ENCODE measurements around the gene SERINC5.
"Not testable (repeated sequence)": the region's sequence is repeated elsewhere in the genome, so short reads cannot be mapped to it uniquely, and the experiment has no call there.

SERINC5 gene

GRCh38 chr5:80204808-80205614, 50.8 kb downstream of the SERINC5 start:
- in situ Hi-C loops (cut with HindIII; ENCODE audit: low sequenced_read_pairs), result no loop called here

GRCh38 chr5:80201763-80202162, 54.1 kb downstream of the SERINC5 start:
- in situ Hi-C loops (cut with HindIII; ENCODE audit: low sequenced_read_pairs), result not testable (repeated sequence)

- in situ Hi-C loops (cut with HindIII; ENCODE audit: low sequenced_read_pairs), result no loop called here
Observed at GRCh38 chr5:80198920-80199319, 56.9 kb downstream of the SERINC5 start.

- in situ Hi-C loops (cut with HindIII; ENCODE audit: low sequenced_read_pairs), result no loop called here
Observed at GRCh38 chr5:80198399-80198798, 57.4 kb downstream of the SERINC5 start.

GRCh38 chr5:80195837-80196400, 59.9 kb downstream of the SERINC5 start:
- in situ Hi-C loops (cut with HindIII; ENCODE audit: low sequenced_read_pairs), result no loop called here

- in situ Hi-C loops (cut with HindIII; ENCODE audit: low sequenced_read_pairs), result no loop called here
Observed at GRCh38 chr5:80194468-80194867, 61.4 kb downstream of the SERINC5 start.

- in situ Hi-C loops (cut with HindIII; ENCODE audit: low sequenced_read_pairs), result no loop called here
Observed at GRCh38 chr5:80193401-80193800, 62.4 kb downstream of the SERINC5 start.

GRCh38 chr5:80192507-80193241, 63.2 kb downstream of the SERINC5 start:
- in situ Hi-C loops (cut with HindIII; ENCODE audit: low sequenced_read_pairs), result no loop called here

GRCh38 chr5:80191991-80192398, 63.9 kb downstream of the SERINC5 start:
- in situ Hi-C loops (cut with HindIII; ENCODE audit: low sequenced_read_pairs), result no loop called here

GRCh38 chr5:80191397-80191796, 64.5 kb downstream of the SERINC5 start:
- in situ Hi-C loops (cut with HindIII; ENCODE audit: low sequenced_read_pairs), result no loop called here

- in situ Hi-C loops (cut with HindIII; ENCODE audit: low sequenced_read_pairs), result no loop called here
Observed at GRCh38 chr5:80190960-80191359, 64.9 kb downstream of the SERINC5 start.

GRCh38 chr5:80189701-80190100, 66.1 kb downstream of the SERINC5 start:
- in situ Hi-C loops (cut with HindIII; ENCODE audit: low sequenced_read_pairs), result no loop called here

- in situ Hi-C loops (cut with HindIII; ENCODE audit: low sequenced_read_pairs), result no loop called here
Observed at GRCh38 chr5:80189201-80189600, 66.6 kb downstream of the SERINC5 start.

- in situ Hi-C loops (cut with HindIII; ENCODE audit: low sequenced_read_pairs), result no loop called here
Observed at GRCh38 chr5:80187421-80188090, 68.3 kb downstream of the SERINC5 start.

- in situ Hi-C loops (cut with HindIII; ENCODE audit: low sequenced_read_pairs), result not testable (repeated sequence)
Observed at GRCh38 chr5:80185535-80185934, 70.3 kb downstream of the SERINC5 start.

GRCh38 chr5:80185095-80185494, 70.8 kb downstream of the SERINC5 start:
- in situ Hi-C loops (cut with HindIII; ENCODE audit: low sequenced_read_pairs), result no loop called here

- in situ Hi-C loops (cut with HindIII; ENCODE audit: low sequenced_read_pairs), result no loop called here
Observed at GRCh38 chr5:80184235-80185023, 71.4 kb downstream of the SERINC5 start.

- in situ Hi-C loops (cut with HindIII; ENCODE audit: low sequenced_read_pairs), result not testable (repeated sequence)
Observed at GRCh38 chr5:80183728-80184234, 72.1 kb downstream of the SERINC5 start.

- in situ Hi-C loops (cut with HindIII; ENCODE audit: low sequenced_read_pairs), result no loop called here
Observed at GRCh38 chr5:80182809-80183580, 72.9 kb downstream of the SERINC5 start.
